HG02943 (cell line): ENCODE results near the gene HNRNPA1L2.
"Not testable (repeated sequence)": the region's sequence is repeated elsewhere in the genome, so short reads cannot be mapped to it uniquely, and the experiment has no call there.

Experiments used
- ATAC-seq: cut with Tn5 transposase; IDR thresholded peaks from one replicate; pipeline ENCODE4 v1.9.1; 2021; ENCODE audit warnings: mild to moderate bottlenecking, low read depth, moderate library complexity; ENCODE audit not compliant: unreplicated experiment

The HNRNPA1L2 gene

DNA sequence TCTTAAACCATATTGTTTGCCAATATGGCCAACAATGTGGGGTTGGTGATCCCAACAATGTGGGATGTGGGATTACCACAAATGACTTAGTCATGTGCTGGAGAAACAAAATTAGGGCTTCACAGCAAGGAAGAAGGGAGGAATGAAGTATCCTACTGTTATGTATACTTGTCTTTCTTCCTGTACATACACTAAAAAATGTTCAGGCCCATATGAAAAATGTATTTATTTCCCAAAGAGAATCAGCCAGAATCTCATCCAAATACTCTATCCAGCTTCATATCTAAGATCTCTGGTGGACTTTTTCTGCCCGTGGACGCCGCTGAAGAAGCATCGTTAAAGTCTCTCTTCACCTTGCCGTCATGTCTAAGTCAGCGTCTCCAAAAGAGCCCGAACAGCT, at the start of gene HNRNPA1L2:
TSS of gene HNRNPA1L2 (plus strand) at position 301 of the 400 bp plus-strand sequence. CDS start at position 363, 62 bp downstream.
- ATAC-seq: no peak

DNA sequence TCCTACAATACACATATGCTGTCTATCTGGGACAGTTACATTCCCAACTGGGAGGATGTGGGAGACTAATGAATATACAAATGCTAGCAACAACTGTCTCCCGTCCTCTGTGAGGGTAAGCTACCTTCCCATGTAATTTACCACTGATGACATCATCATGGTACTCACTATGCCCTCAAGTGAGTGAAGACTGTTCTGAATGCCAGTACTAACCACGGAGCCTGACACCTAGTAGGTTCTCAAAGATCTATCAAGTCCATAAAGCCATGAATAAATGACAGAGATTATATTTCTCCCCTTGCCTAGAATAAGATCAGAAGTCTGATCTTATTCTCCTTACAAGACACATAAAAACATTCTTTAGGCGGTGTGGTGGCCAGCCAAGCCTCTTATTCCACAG, 49.1 kb upstream of the HNRNPA1L2 start:
- not testable (repeated sequence) for ATAC-seq

DNA sequence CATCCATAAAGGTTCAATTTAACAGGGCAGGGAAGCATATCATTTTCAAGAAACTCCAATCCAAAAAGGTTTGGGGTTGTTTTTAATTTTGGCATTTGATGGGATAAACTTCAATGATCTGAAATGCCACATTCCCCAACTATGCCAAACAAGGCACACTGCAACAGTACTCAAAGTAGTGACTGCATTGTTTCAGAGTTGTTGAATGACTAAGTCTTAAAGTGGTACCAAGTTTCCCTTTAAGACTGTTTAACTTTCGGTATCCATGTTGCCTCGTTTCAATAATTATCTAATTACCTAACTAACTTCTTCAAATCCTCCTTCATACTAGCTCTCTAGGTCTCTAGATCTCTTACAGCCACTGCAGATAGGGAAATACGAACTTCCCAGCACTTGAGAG, 48.4 kb upstream of the HNRNPA1L2 start:
- ATAC-seq: not testable (repeated sequence)

DNA sequence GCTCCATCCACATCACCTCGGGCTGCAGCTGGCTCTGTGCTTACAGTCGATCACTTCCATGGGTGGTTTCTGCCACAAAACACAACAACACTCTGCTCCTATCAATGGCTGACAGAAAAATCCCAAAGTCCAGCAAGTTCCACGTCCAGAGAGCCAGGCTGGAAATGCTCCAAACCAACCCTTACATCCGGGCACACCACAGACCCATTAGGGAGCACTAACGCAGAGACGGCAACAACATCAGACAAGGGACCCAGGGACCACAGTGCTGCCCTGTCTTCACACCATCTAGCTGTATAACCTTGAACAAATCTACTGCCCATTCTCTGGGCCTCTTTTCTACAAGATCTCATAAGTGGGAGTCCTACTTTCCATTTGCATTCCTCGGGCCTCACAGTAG, 47.9 kb upstream of the HNRNPA1L2 start:
- ATAC-seq: not testable (repeated sequence)

- ATAC-seq: no peak
Measured at GRCh38 chr13:52597676-52598075, 44.6 kb upstream of the HNRNPA1L2 start.

DNA sequence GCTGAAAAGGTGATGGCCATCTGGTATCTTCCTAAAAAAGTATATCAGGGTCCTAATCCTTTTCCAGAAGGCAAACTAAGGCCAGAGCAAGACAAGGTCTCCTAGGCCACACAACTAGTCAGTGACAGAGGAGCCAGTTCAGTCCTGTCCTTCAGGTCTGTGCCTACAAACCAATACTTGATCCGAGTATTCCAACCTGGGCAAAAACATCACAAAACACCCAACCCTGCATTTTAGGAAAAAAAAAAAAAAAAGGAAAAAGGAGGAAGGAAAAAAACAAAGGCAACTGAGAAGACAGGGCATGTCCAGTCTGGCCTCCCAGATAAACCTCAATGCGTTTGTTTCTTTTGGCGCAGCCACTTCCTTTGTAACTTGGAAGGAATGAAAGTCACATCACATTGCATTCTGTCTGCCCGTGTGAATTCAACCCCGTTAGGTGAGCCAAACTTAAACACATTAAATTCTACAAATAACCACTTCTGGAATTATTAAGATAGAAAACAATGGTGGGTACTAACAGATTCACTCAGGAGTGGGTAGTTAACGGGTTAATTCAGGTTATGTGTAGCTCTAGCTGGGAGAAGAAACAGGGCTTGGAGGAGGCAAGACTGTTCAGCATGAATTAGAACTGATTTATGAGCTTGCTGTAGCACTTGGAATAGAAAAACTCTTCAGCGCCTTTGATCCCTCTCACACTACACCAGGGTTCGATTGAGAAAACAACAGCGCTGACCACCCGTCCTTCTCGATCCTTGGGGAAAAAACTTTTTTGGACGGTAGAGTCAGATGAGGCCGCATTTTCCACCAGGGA, 43.0 kb upstream of the HNRNPA1L2 start:
- peak; percentile 24 for ATAC-seq

GRCh38 chr13:52599848-52600603, 42.2 kb upstream of the HNRNPA1L2 start:
- peak; percentile 68 for ATAC-seq

GRCh38 chr13:52600666-52601065, 41.6 kb upstream of the HNRNPA1L2 start:
- no peak for ATAC-seq

GRCh38 chr13:52603316-52603715, 38.9 kb upstream of the HNRNPA1L2 start:
- not testable (repeated sequence) for ATAC-seq

- ATAC-seq: not testable (repeated sequence)
Measured at GRCh38 chr13:52606126-52606525, 36.1 kb upstream of the HNRNPA1L2 start.

- not testable (repeated sequence) for ATAC-seq
Measured at GRCh38 chr13:52606795-52607194, 35.4 kb upstream of the HNRNPA1L2 start.

DNA sequence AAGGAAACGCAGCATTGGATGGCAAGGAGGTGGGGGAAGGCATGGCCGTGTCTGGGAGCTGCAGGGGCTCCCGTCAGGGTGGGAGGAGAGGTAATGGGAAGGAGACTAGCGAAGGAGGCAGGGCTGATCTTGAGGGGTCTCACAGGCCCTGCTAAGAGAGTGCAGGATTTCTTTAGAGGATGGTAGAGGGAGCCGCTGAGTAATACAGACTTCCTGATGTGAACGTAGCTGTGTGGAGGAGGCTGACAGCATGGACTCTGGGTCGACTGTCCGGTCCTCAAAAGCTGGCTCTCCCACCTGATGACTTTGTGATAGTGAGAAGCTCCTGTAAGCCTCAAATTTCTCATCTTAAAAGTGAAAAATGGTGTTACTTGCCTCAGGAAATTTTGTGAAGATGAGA, 34.0 kb upstream of the HNRNPA1L2 start:
- ATAC-seq: not testable (repeated sequence)

- not testable (repeated sequence) for ATAC-seq
Measured at GRCh38 chr13:52609013-52609606, 33.1 kb upstream of the HNRNPA1L2 start.

DNA sequence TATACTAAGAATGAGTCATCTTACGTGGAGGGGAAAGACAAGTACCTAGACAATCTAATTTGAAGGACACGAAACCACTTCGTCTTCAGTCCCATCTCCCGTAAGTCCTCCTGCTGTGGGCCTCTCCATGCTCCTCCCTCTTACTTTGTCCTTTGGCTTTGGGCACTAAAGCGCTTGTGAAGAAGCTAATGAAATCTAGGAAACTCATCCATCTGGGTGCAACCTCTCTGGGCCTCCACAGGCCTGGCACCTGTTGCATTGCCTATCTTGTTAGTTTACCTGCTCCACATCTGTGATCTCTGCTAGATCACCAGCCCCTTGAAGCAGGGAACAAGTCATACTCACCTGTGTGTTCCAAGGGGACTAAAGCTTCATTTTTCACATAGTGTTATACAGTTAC, 32.1 kb upstream of the HNRNPA1L2 start:
- not testable (repeated sequence) for ATAC-seq

DNA sequence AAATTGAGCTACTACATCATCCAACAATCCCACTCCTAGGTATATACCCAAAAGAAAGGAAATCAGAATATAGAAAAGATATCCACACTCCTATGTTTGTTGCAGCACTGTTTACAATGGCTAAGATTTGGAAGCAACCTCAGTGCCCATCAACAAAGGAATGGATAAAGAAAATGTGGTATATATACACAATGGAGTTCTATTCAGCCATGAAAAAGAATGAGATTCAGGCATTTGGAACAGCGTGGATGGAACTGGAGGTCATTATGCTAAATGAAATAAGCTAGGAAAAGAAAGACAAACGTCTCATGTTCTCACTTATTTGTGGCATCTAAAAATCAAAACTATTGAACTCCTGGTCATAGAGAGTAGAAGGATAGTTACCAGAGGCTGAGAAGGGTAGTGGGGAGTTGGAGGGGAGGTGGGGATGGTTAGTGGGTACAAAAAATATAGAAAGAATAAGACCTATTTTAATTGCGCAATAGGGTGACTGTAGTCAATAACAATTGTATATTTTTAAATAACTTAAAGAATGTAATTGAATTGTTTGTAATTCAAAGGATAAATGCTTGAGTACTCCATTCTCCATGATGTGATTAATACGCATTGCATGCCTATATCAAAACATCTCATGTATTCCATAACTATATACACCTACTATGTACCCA, 27.0 kb upstream of the HNRNPA1L2 start:
- no peak for ATAC-seq

- ATAC-seq: no peak
Measured at GRCh38 chr13:52615812-52616211, 26.4 kb upstream of the HNRNPA1L2 start.

- ATAC-seq: peak; percentile 98
Measured at GRCh38 chr13:52617070-52618060, 24.9 kb upstream of the HNRNPA1L2 start.

- ATAC-seq: not testable (repeated sequence)
Measured at GRCh38 chr13:52631083-52631690, 11.0 kb upstream of the HNRNPA1L2 start.
